ENCODE measurements around the gene NHLRC4. TPM values are rescaled to one million over a fixed set of nuclear protein-coding genes. Genes with fewer than 3 reads are reported as not detected.

Gene NHLRC4
- total and polyA plus RNA-seq, 2 of the 4 experiments (the other 2 are of a cell fraction): 0.72 to 0.84 TPM

- TF ChIP-seq MXI1 (IDR thresholded peaks at IDR 0.05; ENCODE audit: borderline replicate concordance, low read depth, low read length): no peak
These were observed 19.7 kb upstream of the NHLRC4 start (continued) for GRCh38 chr16:546909-547770.

GRCh38 chr16:548586-548985 lies 18.2 kb upstream of the NHLRC4 start:
- ChIA-PET POLR2A (ENCODE audit: unreplicated experiment) (no interaction called here), CTCF (no interaction called here)
- TF ChIP-seq POLR2A (IDR thresholded peaks at IDR 0.05; ENCODE audit: low read depth, low read length) (no peak), CEBPB (IDR thresholded peaks at IDR 0.05; ENCODE audit: low read depth, low read length) (no peak), RFX5 (IDR thresholded peaks at IDR 0.05; ENCODE audit: low read depth, low read length) (no peak), SMC3 (IDR thresholded peaks at IDR 0.05; ENCODE audit: low read depth, low read length) (no peak), MAFK (IDR thresholded peaks at IDR 0.05; ENCODE audit: low read depth, low read length) (no peak), MXI1 (IDR thresholded peaks at IDR 0.05; ENCODE audit: borderline replicate concordance, low read depth, low read length) (no peak)
- H3K9ac ChIP-seq (ENCODE audit: low read depth, low read length): no peak overlapping the region
- H4K8ac ChIP-seq (ENCODE audit: low read depth in 2 of 2, low read length in 2 of 2): no peak overlapping the region
- H4K20me1 ChIP-seq (ENCODE audit: insufficient read depth, low read length): peaks cover 23% of the 10 kb centered on the region
- H2AFZ ChIP-seq (replicated peaks; ENCODE audit: low read length, poor library complexity): no peak overlapping the region
- H3K14ac ChIP-seq (replicated peaks; ENCODE audit: low read depth, low read length): no peak overlapping the region
- no peak overlapping the region for H2AK9ac ChIP-seq (replicated peaks; ENCODE audit: low read depth, low read length, poor library complexity)
- no peak overlapping the region for H3K4me3 ChIP-seq (ENCODE audit: insufficient read depth, low read depth, low read length)
- no peak overlapping the region for H2BK20ac ChIP-seq (ENCODE audit: low read depth, low read length)
- H3K56ac ChIP-seq (ENCODE audit: extremely low read depth, insufficient read depth, low read length): no peak overlapping the region
- intact Hi-C loops (cut with micrococcal nuclease): no loop called here
- H2BK5ac ChIP-seq (ENCODE audit: low read depth, low read length, poor library complexity, severe bottlenecking): no peak overlapping the region
- H3K36me3 ChIP-seq (ENCODE audit: control insufficient read depth, insufficient read depth, low read length): peaks cover 31% of the 10 kb centered on the region
- no peak overlapping the region for H3K27ac ChIP-seq (ENCODE audit: insufficient read depth, low read length)
- no peak overlapping the region for H2BK15ac ChIP-seq (ENCODE audit: low read depth, low read length)
- no peak overlapping the region for H4K91ac ChIP-seq (ENCODE audit: insufficient read depth, low read depth, low read length)
- in situ Hi-C loops (cut with MboI; ENCODE audit: low sequenced_read_pairs): no loop called here
- H3K9me3 ChIP-seq (ENCODE audit: control insufficient read depth, insufficient read depth, low read length): no peaks in the 10 kb centered on the region
- H3K4ac ChIP-seq (ENCODE audit: low read depth, low read length): no peak overlapping the region
- peaks cover 0 to 12% of the 10 kb centered on the region in 2 experiments; a peak in 2 of 4 replicates for H3K79me1 ChIP-seq (ENCODE audit: low read depth in 1 of 2, low read length in 2 of 2)
- H2AK5ac ChIP-seq (ENCODE audit: low read depth, low read length): no peak overlapping the region
- H3K4me1 ChIP-seq (ENCODE audit: control insufficient read depth, insufficient read depth, low read length): no peaks in the 10 kb centered on the region
- H3K18ac ChIP-seq (ENCODE audit: low read depth, low read length): no peak overlapping the region
- H3K23ac ChIP-seq (ENCODE audit: low read depth, low read length): no peak overlapping the region
- H2BK120ac ChIP-seq (ENCODE audit: low read depth, low read length): no peak overlapping the region
- dilution Hi-C loops (cut with HindIII; ENCODE audit: low sequenced_read_pairs, unreplicated experiment): no loop called here
- no peaks in the 10 kb centered on the region for H3K27me3 ChIP-seq (ENCODE audit: control insufficient read depth, insufficient read depth, low read length)
- no peak overlapping the region for H3K4me2 ChIP-seq (ENCODE audit: low read depth, low read length)
- WGBS, 2 experiments (ENCODE audit: extremely low coverage in 2 of 2, insufficient read length in 1 of 2): 99% methylated on average over 17 of the region's 21 CpGs; no CpG with 5 or more reads in 1 of the 2 experiments
- no TSS peak for BruUV-seq (replicated peaks)
- H3K9me1 ChIP-seq (ENCODE audit: insufficient read depth, low read length): no peaks in the 10 kb centered on the region
- no peak for DNase-seq
- ATAC-seq (ENCODE audit: low read depth): no peak
- H4K5ac ChIP-seq (ENCODE audit: low read depth, low read length): no peak overlapping the region
